Bronchial epithelial cell (primary cell): Measurements from ENCODE around the gene CALML6. TPM values are rescaled to one million over a fixed set of nuclear protein-coding genes. Genes with fewer than 3 reads are reported as not detected.
"Not testable (repeated sequence)": the region's sequence is repeated elsewhere in the genome, so short reads cannot be mapped to it uniquely, and the experiment has no call there.

Experiments
- DNase-seq: peaks from one replicate; pipeline ENCODE4 v3.0.0-alpha.2; 2010; ENCODE audit warnings: low read depth
- FAIRE-seq: peaks from 2 replicates; lab custom pipeline; 2011; peaks lifted over from hg19 to GRCh38; lab: Jason Lieb, UNC
- H3K27me3 ChIP-seq: 2 replicates; pipeline ENCODE4 v1.5.1; 2011; ENCODE audit warnings: low read length; ENCODE audit not compliant: control insufficient read depth, insufficient read depth
- H3K36me3 ChIP-seq: 2 replicates; pipeline ENCODE4 v1.5.1; 2011; ENCODE audit warnings: low read length; ENCODE audit not compliant: control insufficient read depth, insufficient read depth
- H3K4me3 ChIP-seq: 2 replicates; pipeline ENCODE4 v1.5.1; 2011; ENCODE audit warnings: mild to moderate bottlenecking, low read depth, low read length, control low read depth
- CTCF ChIP-seq: IDR thresholded peaks from 2 replicates; pipeline ENCODE4 v1.5.1; 2011; ENCODE audit warnings: mild to moderate bottlenecking, moderate library complexity, low read length, control low read depth, inconsistent platforms; ENCODE audit not compliant: insufficient read depth, severe bottlenecking
- total RNA-seq: library from RNA; depleted of rRNA; stranded (reverse); fragments of >200 nt; gene quantifications from 2 replicates; pipeline ENCODE4 v1.2.1, GENCODE V29; 2014

The CALML6 gene
- total RNA-seq, 1 donor from 2014 or later = under 0.01 TPM

- TF ChIP-seq CTCF = no peak
- Histone ChIP-seq H3K4me3 (no peak overlapping the region), H3K36me3 (no peaks in the 10 kb centered on the region), H3K27me3 (no peaks in the 10 kb centered on the region)
- FAIRE-seq (no peak), DNase-seq (no peak)
Observed at GRCh38 chr1:1928231-1929101, 13.4 kb downstream of the CALML6 start.

GRCh38 chr1:1929102-1929638 lies 14.1 kb downstream of the CALML6 start:
- Histone ChIP-seq H3K4me3 (no peak overlapping the region), H3K27me3 (no peaks in the 10 kb centered on the region), H3K36me3 (no peaks in the 10 kb centered on the region)
- TF ChIP-seq CTCF = no peak
- DNase-seq (no peak), FAIRE-seq (no peak)

- Histone ChIP-seq H3K4me3 (no peak overlapping the region), H3K36me3 (no peaks in the 10 kb centered on the region), H3K27me3 (no peaks in the 10 kb centered on the region)
- FAIRE-seq (no peak), DNase-seq (no peak)
- no peak for TF ChIP-seq CTCF
Observed at GRCh38 chr1:1929639-1930545, 14.8 kb downstream of the CALML6 start.

- H3K36me3 ChIP-seq, FAIRE-seq, H3K27me3 ChIP-seq, H3K4me3 ChIP-seq, DNase-seq: not testable (repeated sequence)
Observed at GRCh38 chr1:1934848-1935247, 19.8 kb downstream of the CALML6 start.

- Histone ChIP-seq H3K4me3 (no peak overlapping the region), H3K27me3 (no peaks in the 10 kb centered on the region), H3K36me3 (no peaks in the 10 kb centered on the region)
- no peak for FAIRE-seq
- no peak for DNase-seq
- no peak for TF ChIP-seq CTCF
Observed at GRCh38 chr1:1937061-1937460, 22.0 kb downstream of the CALML6 start.
